Measurements from ENCODE around the gene DPH1.

Gene DPH1

GRCh38 chr17:2065949-2066400, 36.0 kb downstream of the DPH1 start:
- in situ Hi-C loops (cut with HindIII; ENCODE audit: low pct_ligation_motif_present, low pct_unique_long_range_greater_than_20kb, low sequenced_read_pairs) = no loop called here

GRCh38 chr17:2067048-2067561, 37.2 kb downstream of the DPH1 start:
- in situ Hi-C loops (cut with HindIII; ENCODE audit: low pct_ligation_motif_present, low pct_unique_long_range_greater_than_20kb, low sequenced_read_pairs) = no loop called here
- DNase-seq = no peak

More at GRCh38 chr17:2065949-2066400, 36.0 kb downstream of the DPH1 start:
- DNase-seq = no peak

GRCh38 chr17:2067608-2068024, 37.7 kb downstream of the DPH1 start:
- in situ Hi-C loops (cut with HindIII; ENCODE audit: low pct_ligation_motif_present, low pct_unique_long_range_greater_than_20kb, low sequenced_read_pairs) = no loop called here

GRCh38 chr17:2068031-2068518, 38.1 kb downstream of the DPH1 start:
- no peak for DNase-seq
- in situ Hi-C loops (cut with HindIII; ENCODE audit: low pct_ligation_motif_present, low pct_unique_long_range_greater_than_20kb, low sequenced_read_pairs) = no loop called here

More at GRCh38 chr17:2067608-2068024, 37.7 kb downstream of the DPH1 start:
- DNase-seq = no peak

GRCh38 chr17:2068519-2069051, 38.6 kb downstream of the DPH1 start:
- in situ Hi-C loops (cut with HindIII; ENCODE audit: low pct_ligation_motif_present, low pct_unique_long_range_greater_than_20kb, low sequenced_read_pairs) = no loop called here
- DNase-seq = no peak

- in situ Hi-C loops (cut with HindIII; ENCODE audit: low pct_ligation_motif_present, low pct_unique_long_range_greater_than_20kb, low sequenced_read_pairs) = no loop called here
These were observed 40.5 kb downstream of the DPH1 start for GRCh38 chr17:2070241-2071023.

GRCh38 chr17:2071024-2071385, 41.1 kb downstream of the DPH1 start:
- no peak for DNase-seq
- in situ Hi-C loops (cut with HindIII; ENCODE audit: low pct_ligation_motif_present, low pct_unique_long_range_greater_than_20kb, low sequenced_read_pairs) = no loop called here

More at GRCh38 chr17:2070241-2071023, 40.5 kb downstream of the DPH1 start:
- DNase-seq = no peak

- no peak for DNase-seq
These were observed 41.7 kb downstream of the DPH1 start for GRCh38 chr17:2071455-2072281.

GRCh38 chr17:2074919-2075318, 45.0 kb downstream of the DPH1 start:
- in situ Hi-C loops (cut with HindIII; ENCODE audit: low pct_ligation_motif_present, low pct_unique_long_range_greater_than_20kb, low sequenced_read_pairs) = no loop called here

More at GRCh38 chr17:2071455-2072281, 41.7 kb downstream of the DPH1 start:
- in situ Hi-C loops (cut with HindIII; ENCODE audit: low pct_ligation_motif_present, low pct_unique_long_range_greater_than_20kb, low sequenced_read_pairs) = no loop called here

GRCh38 chr17:2075336-2076086, 45.6 kb downstream of the DPH1 start:
- no peak for DNase-seq
- in situ Hi-C loops (cut with HindIII; ENCODE audit: low pct_ligation_motif_present, low pct_unique_long_range_greater_than_20kb, low sequenced_read_pairs) = no loop called here

More at GRCh38 chr17:2074919-2075318, 45.0 kb downstream of the DPH1 start:
- DNase-seq = no peak

GRCh38 chr17:2076087-2076984, 46.4 kb downstream of the DPH1 start:
- in situ Hi-C loops (cut with HindIII; ENCODE audit: low pct_ligation_motif_present, low pct_unique_long_range_greater_than_20kb, low sequenced_read_pairs) = no loop called here
- DNase-seq = no peak

GRCh38 chr17:2077040-2077439, 47.1 kb downstream of the DPH1 start:
- in situ Hi-C loops (cut with HindIII; ENCODE audit: low pct_ligation_motif_present, low pct_unique_long_range_greater_than_20kb, low sequenced_read_pairs) = no loop called here
- DNase-seq = no peak

- in situ Hi-C loops (cut with HindIII; ENCODE audit: low pct_ligation_motif_present, low pct_unique_long_range_greater_than_20kb, low sequenced_read_pairs) = no loop called here
- no peak for DNase-seq
These were observed 51.6 kb downstream of the DPH1 start for GRCh38 chr17:2081564-2081963.

- in situ Hi-C loops (cut with HindIII; ENCODE audit: low pct_ligation_motif_present, low pct_unique_long_range_greater_than_20kb, low sequenced_read_pairs) = no loop called here
- no peak for DNase-seq
These were observed 52.2 kb downstream of the DPH1 start for GRCh38 chr17:2082003-2082781.

- in situ Hi-C loops (cut with HindIII; ENCODE audit: low pct_ligation_motif_present, low pct_unique_long_range_greater_than_20kb, low sequenced_read_pairs) = no loop called here
- DNase-seq = no peak
These were observed 53.7 kb downstream of the DPH1 start for GRCh38 chr17:2083613-2084035.

- in situ Hi-C loops (cut with HindIII; ENCODE audit: low pct_ligation_motif_present, low pct_unique_long_range_greater_than_20kb, low sequenced_read_pairs) = no loop called here
- no peak for DNase-seq
These were observed 54.2 kb downstream of the DPH1 start for GRCh38 chr17:2084036-2084765.

Data from ACHN (cell line).